Fibroblast of lung (primary cell): ENCODE data around the gene GRK7.
"Not testable (repeated sequence)": the region's sequence is repeated elsewhere in the genome, so short reads cannot be mapped to it uniquely, and the experiment has no call there.

Experiments used
- EZH2 ChIP-seq: IDR thresholded peaks from 2 replicates; pipeline ENCODE4 v1.5.1; 2012; ENCODE audit warnings: low read length, control low read depth, mild to moderate bottlenecking; ENCODE audit errors: missing control alignments
- TF ChIP-seq, protein P1 (sequence below), 2 donors: IDR thresholded peaks in 1 of 2; conservative IDR thresholded peaks in 1 of 2; 1 replicate in 1 of 2; 2 replicates in 1 of 2; pipeline ENCODE4 v1.5.1; 2011 to 2012; ENCODE audit warnings: low read length in 2 of 2, control low read depth in 1 of 2, inconsistent platforms in 1 of 2, low read depth in 1 of 2, mild to moderate bottlenecking in 1 of 2

DNA sequence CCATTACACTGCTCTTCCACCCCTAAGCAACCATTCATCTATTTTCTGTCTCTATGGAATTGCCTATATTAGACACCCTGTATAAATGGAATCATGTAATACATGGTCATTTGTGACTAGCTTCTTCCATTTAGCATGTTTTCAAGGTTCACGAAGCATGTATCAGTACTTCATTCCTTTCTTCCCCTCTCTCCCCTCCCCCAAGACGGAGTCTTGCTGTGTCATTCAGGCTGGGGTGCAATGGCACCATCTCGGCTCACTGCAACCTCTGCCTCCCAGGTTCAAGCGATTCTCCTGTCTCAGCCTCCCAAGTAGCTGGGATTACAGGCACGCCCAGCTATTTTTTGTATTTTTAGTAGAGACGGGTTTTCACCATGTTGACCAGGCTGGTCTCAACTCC lies 40.3 kb downstream of the GRK7 start:
- not testable (repeated sequence) for TF ChIP-seq EZH2
- TF ChIP-seq, protein P1, sequence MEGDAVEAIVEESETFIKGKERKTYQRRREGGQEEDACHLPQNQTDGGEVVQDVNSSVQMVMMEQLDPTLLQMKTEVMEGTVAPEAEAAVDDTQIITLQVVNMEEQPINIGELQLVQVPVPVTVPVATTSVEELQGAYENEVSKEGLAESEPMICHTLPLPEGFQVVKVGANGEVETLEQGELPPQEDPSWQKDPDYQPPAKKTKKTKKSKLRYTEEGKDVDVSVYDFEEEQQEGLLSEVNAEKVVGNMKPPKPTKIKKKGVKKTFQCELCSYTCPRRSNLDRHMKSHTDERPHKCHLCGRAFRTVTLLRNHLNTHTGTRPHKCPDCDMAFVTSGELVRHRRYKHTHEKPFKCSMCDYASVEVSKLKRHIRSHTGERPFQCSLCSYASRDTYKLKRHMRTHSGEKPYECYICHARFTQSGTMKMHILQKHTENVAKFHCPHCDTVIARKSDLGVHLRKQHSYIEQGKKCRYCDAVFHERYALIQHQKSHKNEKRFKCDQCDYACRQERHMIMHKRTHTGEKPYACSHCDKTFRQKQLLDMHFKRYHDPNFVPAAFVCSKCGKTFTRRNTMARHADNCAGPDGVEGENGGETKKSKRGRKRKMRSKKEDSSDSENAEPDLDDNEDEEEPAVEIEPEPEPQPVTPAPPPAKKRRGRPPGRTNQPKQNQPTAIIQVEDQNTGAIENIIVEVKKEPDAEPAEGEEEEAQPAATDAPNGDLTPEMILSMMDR (conservative IDR thresholded peaks at IDR 0.05 in 1 of 2, IDR thresholded peaks at IDR 0.05 in 1 of 2; ENCODE audit: low read depth in 1 of 2, low read length in 2 of 2), result not testable (repeated sequence)
